Myocyte (in vitro differentiated cells): ENCODE measurements around the gene SLC22A23. TPM values are rescaled to one million over a fixed set of nuclear protein-coding genes. Genes with fewer than 3 reads are reported as not detected.

ENCODE experiments used
- DNase-seq: peaks from one replicate; pipeline ENCODE4 v3.0.0-alpha.2; 2012; ENCODE audit warnings: low read depth
- total RNA-seq: library from RNA; depleted of rRNA; stranded (reverse); fragments of >200 nt; gene quantifications from 2 replicates; pipeline ENCODE4 v1.2.3, GENCODE V29; 2014

Gene SLC22A23
- total RNA-seq, 1 donor from 2014 or later, result 1.9 TPM

GRCh38 chr6:3230900-3231246 lies 226.0 kb downstream of the SLC22A23 start:
- DNase-seq, result peak; percentile 62

GRCh38 chr6:3230256-3230882 lies 226.5 kb downstream of the SLC22A23 start:
- DNase-seq, result no peak

DNA sequence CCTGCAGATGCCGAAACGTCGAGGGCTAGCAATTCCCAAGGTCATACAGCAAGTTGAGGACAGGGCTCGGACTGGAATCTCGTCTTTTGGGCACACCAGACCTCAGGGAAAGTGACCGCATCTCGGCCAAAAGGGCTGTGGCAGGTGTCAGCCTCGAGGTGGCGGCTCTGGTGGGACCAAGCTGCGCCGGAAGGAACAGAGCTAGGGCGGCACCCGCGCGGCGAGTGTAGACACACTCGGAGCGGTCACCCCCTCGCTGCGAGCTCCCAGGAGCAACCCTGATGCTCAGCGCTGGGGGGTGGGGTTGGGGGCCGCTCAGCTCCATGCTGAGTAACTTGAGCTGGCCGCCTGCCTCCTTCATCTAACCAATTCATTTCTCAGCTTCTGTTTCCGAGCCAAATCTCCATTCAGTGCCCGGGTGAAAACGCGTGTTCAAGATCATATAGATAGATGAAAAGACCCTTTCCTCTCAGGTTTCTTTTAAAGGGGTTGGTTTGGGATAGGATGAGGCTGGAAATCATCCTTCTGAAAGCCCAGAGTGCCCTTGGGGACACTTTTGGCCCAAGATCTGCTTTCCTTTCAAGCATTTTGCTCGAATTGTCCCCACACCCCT lies 227.2 kb downstream of the SLC22A23 start:
- no peak for DNase-seq

- no peak for DNase-seq
These were observed 227.9 kb downstream of the SLC22A23 start for GRCh38 chr6:3228771-3229565.

DNA sequence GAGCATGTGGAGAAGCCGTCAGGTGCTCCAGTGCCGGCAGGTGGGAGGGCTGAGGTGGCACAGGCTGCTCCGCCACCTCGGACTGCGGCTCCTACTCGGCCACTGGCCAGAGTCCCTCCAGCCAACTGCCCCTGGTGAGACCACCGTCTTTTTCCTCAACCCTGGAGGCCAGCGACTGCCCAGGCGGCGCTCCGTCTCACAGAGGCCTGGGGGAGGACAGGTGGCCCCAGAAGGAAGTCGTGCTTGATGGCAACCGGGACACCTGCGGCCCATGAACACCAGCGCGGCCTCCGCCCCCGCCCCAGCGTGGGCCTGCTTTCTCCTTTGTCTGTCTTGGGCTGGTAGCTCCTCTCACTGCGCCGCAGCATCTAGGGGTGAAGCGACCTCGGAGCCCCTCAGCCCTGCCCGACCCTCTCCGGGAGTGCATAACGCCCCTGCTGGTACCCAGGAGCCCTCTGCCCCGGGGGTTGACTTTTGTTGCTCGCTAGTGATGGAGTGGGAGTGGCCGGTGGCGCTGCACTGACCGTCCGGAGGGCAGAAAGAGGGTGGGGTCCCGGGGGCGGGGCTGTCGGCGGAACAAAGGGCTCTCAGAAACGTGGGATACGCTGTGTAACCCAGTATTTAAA lies 228.7 kb downstream of the SLC22A23 start:
- DNase-seq, result no peak

GRCh38 chr6:3227363-3228045 lies 229.3 kb downstream of the SLC22A23 start, which contains the start of gene TUBB2B:
TSS of gene TUBB2B (minus strand) at chr6:3227653. CDS start at chr6:3227543, 110 bp downstream.
- DNase-seq, result peak; percentile 76

DNA sequence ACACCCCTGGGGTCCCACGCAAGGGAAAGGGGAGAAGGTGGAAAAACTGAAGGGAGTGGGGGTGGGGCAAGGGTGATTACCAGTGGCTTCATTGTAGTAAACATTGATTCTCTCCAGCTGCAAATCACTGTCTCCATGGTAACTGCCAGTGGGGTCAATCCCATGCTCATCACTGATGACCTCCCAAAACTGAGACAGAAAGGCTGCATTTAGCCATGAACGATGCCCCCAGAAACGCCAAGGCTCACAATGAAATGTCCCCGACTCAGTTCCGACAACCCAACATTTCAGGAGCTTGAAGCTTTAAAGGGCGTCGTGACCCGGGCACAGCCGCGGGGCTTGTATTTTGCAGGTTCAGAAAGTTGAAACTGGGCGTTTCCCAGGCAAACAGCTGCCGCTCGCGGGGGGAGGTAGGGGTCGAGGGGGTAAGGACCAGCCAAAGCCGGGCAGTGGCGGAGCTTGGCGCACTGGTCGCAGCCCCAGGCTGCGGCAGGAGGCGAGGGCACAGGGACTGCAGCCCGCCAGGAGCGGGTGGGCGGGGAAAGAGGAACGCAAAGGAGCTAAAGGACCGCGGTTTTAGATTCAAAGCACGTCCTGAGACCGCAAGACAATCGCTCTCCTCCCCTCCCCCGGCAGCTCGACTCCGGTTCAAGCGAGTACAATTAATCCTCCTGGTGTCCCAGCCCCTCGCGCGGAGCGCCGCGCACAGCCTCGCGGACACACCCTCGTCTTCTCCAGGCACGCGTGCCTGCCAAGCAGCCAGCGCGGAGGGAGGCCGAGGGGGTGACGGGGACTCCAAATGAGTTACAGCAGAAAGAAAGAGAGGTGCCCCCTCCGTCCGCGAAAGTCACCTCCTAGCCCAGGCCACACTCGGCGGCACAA lies 230.1 kb downstream of the SLC22A23 start:
- peak; percentile 68 for DNase-seq

DNA sequence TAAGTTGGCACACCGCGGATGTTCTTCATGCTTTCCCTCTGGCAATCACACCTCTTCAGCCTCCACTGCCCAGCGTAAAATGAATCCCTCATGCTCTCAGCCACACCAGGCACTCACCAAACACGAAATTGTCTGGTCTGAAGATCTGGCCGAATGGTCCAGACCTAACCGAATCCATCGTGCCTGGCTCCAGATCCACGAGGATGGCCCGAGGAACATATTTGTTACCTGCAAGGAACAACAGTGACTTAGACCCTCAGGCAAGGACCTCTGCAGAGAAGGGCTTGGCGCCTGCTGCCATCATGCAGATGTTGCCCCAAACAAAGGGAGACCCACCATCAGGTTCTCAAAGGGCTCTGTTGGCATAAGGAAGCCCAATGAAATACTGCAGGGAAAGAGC lies 230.8 kb downstream of the SLC22A23 start:
- DNase-seq, result no peak

- peak; percentile 60 for DNase-seq
These were observed 234.3 kb downstream of the SLC22A23 start for GRCh38 chr6:3222506-3223038.

- no peak for DNase-seq
These were observed 235.3 kb downstream of the SLC22A23 start for GRCh38 chr6:3221578-3221977.

DNA sequence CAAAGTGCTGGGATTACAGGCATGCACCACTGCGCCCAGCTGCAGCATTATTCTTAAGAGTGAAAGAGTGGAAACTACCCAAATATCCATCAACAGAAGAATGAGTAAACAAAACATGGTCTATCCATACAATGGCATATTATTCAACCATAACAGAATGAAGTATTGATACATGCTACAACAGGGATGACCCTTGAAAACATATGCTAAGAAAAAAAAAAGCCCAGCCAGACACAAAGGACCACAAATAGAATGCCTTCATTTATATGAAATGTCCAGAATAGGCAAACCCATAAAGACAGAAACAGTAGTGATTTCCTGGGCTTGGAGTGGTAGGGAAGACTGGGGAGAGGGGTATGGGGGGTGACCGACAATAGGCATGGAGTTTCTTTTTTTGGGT lies 236.5 kb downstream of the SLC22A23 start:
- no peak for DNase-seq

Other genes with a start within 250 kb of the SLC22A23 start
- gene TUBB2B, start 229.4 kb downstream of the SLC22A23 start, total RNA-seq, result 112 and 114 TPM in 2 replicates
- gene PSMG4, start 198.1 kb downstream of the SLC22A23 start, total RNA-seq, result 16.8 and 43.0 TPM in 2 replicates